ENCODE data around the gene SAMD5.

GRCh38 chr6:147504848-147505247 lies 3.6 kb upstream of the SAMD5 start:
- TF ChIP-seq CTCF (conservative IDR thresholded peaks at IDR 0.05), result no peak
- TF ChIP-seq ZFX (IDR thresholded peaks at IDR 0.05), result no peak
